ENCODE measurements around the gene PTPRD. TPM values are rescaled to one million over a fixed set of nuclear protein-coding genes. Genes with fewer than 3 reads are reported as not detected.

PTPRD gene
- total and polyA plus RNA-seq, 2 of the 4 experiments (the other 2 are of a cell fraction) = 0.07 to 0.18 TPM

DNA sequence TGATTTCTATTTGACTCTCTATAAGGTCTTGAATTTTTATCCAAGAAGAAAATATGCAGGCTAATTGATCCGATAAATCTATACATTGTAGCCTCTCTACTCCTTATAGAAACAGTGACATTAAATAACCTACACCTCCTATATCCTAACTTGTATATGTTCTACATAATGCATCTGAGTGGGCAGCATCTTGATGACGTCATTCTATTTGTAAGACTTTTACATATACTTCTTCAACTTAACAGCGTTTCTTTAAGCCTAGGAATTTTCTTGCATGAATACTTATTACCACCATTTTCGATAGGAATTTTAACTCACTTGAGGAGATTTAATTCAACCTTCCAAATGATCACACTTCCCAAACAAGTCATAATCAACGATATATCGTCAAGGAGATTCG lies 869.0 kb downstream of the PTPRD start:
- no peak overlapping the region for H2AFZ ChIP-seq (replicated peaks; ENCODE audit: low read length, poor library complexity)
- POLR2A ChIA-PET (ENCODE audit: unreplicated experiment) = no interaction called here
- H2AK5ac ChIP-seq (ENCODE audit: low read depth, low read length) = no peak overlapping the region
- no peaks in the 10 kb centered on the region for H3K4me1 ChIP-seq (ENCODE audit: control insufficient read depth, insufficient read depth, low read length)
- no peak overlapping the region for H2BK15ac ChIP-seq (ENCODE audit: low read depth, low read length)
- H3K36me3 ChIP-seq (ENCODE audit: control insufficient read depth, insufficient read depth, low read length) = no peaks in the 10 kb centered on the region
- H3K14ac ChIP-seq (replicated peaks; ENCODE audit: low read depth, low read length) = no peak overlapping the region
- no peak overlapping the region for H2AK9ac ChIP-seq (replicated peaks; ENCODE audit: low read depth, low read length, poor library complexity)
- no peak overlapping the region for H3K56ac ChIP-seq (ENCODE audit: extremely low read depth, insufficient read depth, low read length)
- no peak overlapping the region for H2BK20ac ChIP-seq (ENCODE audit: low read depth, low read length)
- no CpG with 5 or more reads among the region's 7 CpGs for WGBS, 2 experiments (ENCODE audit: extremely low coverage in 2 of 2, insufficient read length in 1 of 2)
- no peak overlapping the region for H3K4me2 ChIP-seq (ENCODE audit: low read depth, low read length)
- no peak overlapping the region for H3K18ac ChIP-seq (ENCODE audit: low read depth, low read length)
- no peak overlapping the region for H3K27ac ChIP-seq (ENCODE audit: insufficient read depth, low read length)
- dilution Hi-C loops (cut with HindIII; ENCODE audit: low sequenced_read_pairs, unreplicated experiment) = no loop called here
- no TSS peak for BruUV-seq (replicated peaks)
- intact Hi-C loops (cut with micrococcal nuclease) = no loop called here
- no peak overlapping the region for H2BK120ac ChIP-seq (ENCODE audit: low read depth, low read length)
- in situ Hi-C loops (cut with MboI; ENCODE audit: low sequenced_read_pairs) = no loop called here
- CTCF ChIA-PET = no interaction called here
- no peak overlapping the region for H3K23ac ChIP-seq (ENCODE audit: low read depth, low read length)
- H4K20me1 ChIP-seq (ENCODE audit: insufficient read depth, low read length) = no peaks in the 10 kb centered on the region
- no peaks in the 10 kb centered on the region for H3K9me3 ChIP-seq (ENCODE audit: control insufficient read depth, insufficient read depth, low read length)
- no peak overlapping the region for H3K4ac ChIP-seq (ENCODE audit: low read depth, low read length)
- H3K9me1 ChIP-seq (ENCODE audit: insufficient read depth, low read length) = no peaks in the 10 kb centered on the region
- DNase-seq (no peak), ATAC-seq (ENCODE audit: low read depth) (no peak)
- H3K4me3 ChIP-seq (ENCODE audit: insufficient read depth, low read depth, low read length) = no peak overlapping the region
- H3K79me1 ChIP-seq (ENCODE audit: low read depth in 1 of 2, low read length in 2 of 2) = no peaks in the 10 kb centered on the region
- H3K27me3 ChIP-seq (ENCODE audit: control insufficient read depth, insufficient read depth, low read length) = no peaks in the 10 kb centered on the region
- H2BK5ac ChIP-seq (ENCODE audit: low read depth, low read length, poor library complexity, severe bottlenecking) = no peak overlapping the region
- TF ChIP-seq MAZ (IDR thresholded peaks at IDR 0.05; ENCODE audit: borderline replicate concordance, low read depth, low read length) = no peak
- no peak for TF ChIP-seq RFX5 (IDR thresholded peaks at IDR 0.05; ENCODE audit: low read depth, low read length)
- no peak overlapping the region for H4K5ac ChIP-seq (ENCODE audit: low read depth, low read length)
- no peak overlapping the region for H4K8ac ChIP-seq (ENCODE audit: low read depth in 2 of 2, low read length in 2 of 2)
- no peak overlapping the region for H4K91ac ChIP-seq (ENCODE audit: insufficient read depth, low read depth, low read length)
- no peak overlapping the region for H3K9ac ChIP-seq (ENCODE audit: low read depth, low read length)
